WTC11 (cell line): ENCODE results near the gene VDR. TPM values are rescaled to one million over a fixed set of nuclear protein-coding genes. Genes with fewer than 3 reads are reported as not detected.
A peak's percentile ranks its signal among the peaks of the same experiment; 100 is the strongest.

Experiments
- ATAC-seq: fragments of 200-7000 bp; cut with Tn5 transposase; 2 replicates; pipeline ENCODE4 v1.10.0; 2021; ENCODE audit warnings: mild to moderate bottlenecking, moderate library complexity
- CTCF ChIA-PET: fragments of 300-600 bp; sonication (Branson Sonifier 250); formaldehyde crosslinking; loops from one replicate; lab custom pipeline; 2021; ENCODE audit warnings: antibody characterized with exemption; lab: Charles Lee
- POLR2A ChIA-PET: fragments of 350-600 bp; sonication (Branson Sonifier 250); formaldehyde crosslinking; loops from one replicate; lab custom pipeline; 2021; ENCODE audit warnings: antibody characterized with exemption; lab: Charles Lee
- DNase-seq: peaks from one replicate; pipeline ENCODE4 v3.0.0; 2021; ENCODE audit warnings: low spot score
- H3K27ac Mint-ChIP-seq: 2 replicates; pipeline ENCODE4 v1.8.0; 2021; ENCODE audit warnings: mixed read lengths
- H3K27me3 Mint-ChIP-seq: 2 replicates; pipeline ENCODE4 v1.8.0; 2021; ENCODE audit warnings: low read depth, mild to moderate bottlenecking, moderate library complexity, mixed read lengths
- H3K36me3 Mint-ChIP-seq: 2 replicates; pipeline ENCODE4 v1.8.0; 2021; ENCODE audit warnings: mixed read lengths
- H3K4me1 Mint-ChIP-seq: 2 replicates; pipeline ENCODE4 v1.8.0; 2022; ENCODE audit warnings: mixed read lengths
- H3K4me3 Mint-ChIP-seq: 2 replicates; pipeline ENCODE4 v1.8.0; 2021; ENCODE audit warnings: mild to moderate bottlenecking, moderate library complexity, mixed read lengths
- H3K9me3 Mint-ChIP-seq: 2 replicates; pipeline ENCODE4 v1.8.0; 2021; ENCODE audit warnings: mixed read lengths
- HMGA2 ChIP-seq: fragments of 250-450 bp; sonication (Bioruptor Pico); IDR thresholded peaks from 2 replicates; pipeline ENCODE4 v1.4.0; 2021; ENCODE audit warnings: mild to moderate bottlenecking, moderate library complexity
- MAX ChIP-seq: sonication (generic); formaldehyde crosslinking; IDR thresholded peaks from 2 replicates; pipeline ENCODE4 v1.8.0; 2022; ENCODE audit warnings: mild to moderate bottlenecking, missing genetic modification reagents
- NR1H2 ChIP-seq: sonication (generic); formaldehyde crosslinking; IDR thresholded peaks from 2 replicates; pipeline ENCODE4 v1.9.0; 2021; ENCODE audit warnings: mild to moderate bottlenecking, moderate library complexity, missing genetic modification reagents
- PREB ChIP-seq: sonication (generic); formaldehyde crosslinking; IDR thresholded peaks from 2 replicates; pipeline ENCODE4 v1.8.1; 2022; ENCODE audit warnings: mild to moderate bottlenecking, missing genetic modification reagents, moderate library complexity, borderline replicate concordance
- SP1 ChIP-seq: sonication (generic); formaldehyde crosslinking; conservative IDR thresholded peaks from 2 replicates; pipeline ENCODE4 v1.8.1; 2022; ENCODE audit warnings: missing genetic modification reagents
- ZNF138 ChIP-seq: sonication (generic); formaldehyde crosslinking; conservative IDR thresholded peaks from 2 replicates; pipeline ENCODE4 v1.8.1; 2022; ENCODE audit warnings: mild to moderate bottlenecking, moderate library complexity, missing genetic modification reagents
- ZNF219 ChIP-seq: sonication (generic); formaldehyde crosslinking; IDR thresholded peaks from 2 replicates; pipeline ENCODE4 v1.8.0; 2023; ENCODE audit warnings: missing genetic modification reagents, mild to moderate bottlenecking, borderline replicate concordance
- ZNF232 ChIP-seq: sonication (generic); formaldehyde crosslinking; IDR thresholded peaks from 2 replicates; pipeline ENCODE4 v1.8.0; 2022; ENCODE audit warnings: mild to moderate bottlenecking, missing genetic modification reagents
- total RNA-seq: library from RNA; stranded (reverse); gene quantifications from 3 replicates; pipeline ENCODE4 v1.2.3, GENCODE V29; 2021

VDR gene
- total RNA-seq, 1 experiment from 2014 or later: 1.3 TPM

- H3K4me3 Mint-ChIP-seq: no peak overlapping the region
- ChIA-PET POLR2A (no interaction called here), CTCF (interaction anchor here (4.2 to 14.9 kb wide), 2 partner anchors 44 to 46 kb away, joined by 36 to 408 read pairs; no protein-coding TSS in a partner anchor)
- H3K27ac Mint-ChIP-seq: peak overlapping the region; percentile 72; the same call in 1 of the 2 replicates
- H3K27me3 Mint-ChIP-seq: no peaks in the 10 kb centered on the region
- peaks cover 44% of the 10 kb centered on the region for H3K36me3 Mint-ChIP-seq
- no peak for TF ChIP-seq MAX (CRISPR knock-in tag)
- no peak for TF ChIP-seq ZNF138 (CRISPR knock-in tag)
- TF ChIP-seq NR1H2: no peak
- TF ChIP-seq PREB (CRISPR knock-in tag): no peak
- no peak for TF ChIP-seq SP1 (CRISPR knock-in tag)
- TF ChIP-seq HMGA2: no peak
- no peak for TF ChIP-seq ZNF219
- no peak for TF ChIP-seq ZNF232 (CRISPR knock-in tag)
- H3K4me1 Mint-ChIP-seq: no peaks in the 10 kb centered on the region
- DNase-seq (no peak), ATAC-seq (no peak)
- no peaks in the 10 kb centered on the region for H3K9me3 Mint-ChIP-seq
Observed at GRCh38 chr12:47791874-47792273, 112.9 kb downstream of the VDR start.

Other genes starting within 250 kb of the VDR start
- 34.4 to 44.3 TPM (median 40.6 TPM) in 3 replicates for gene RPAP3, start 199.0 kb downstream of the VDR start, total RNA-seq
- gene ENDOU, start 179.5 kb downstream of the VDR start, total RNA-seq: not detected in 3 replicates
- 9.0 to 13.3 TPM (median 9.7 TPM) in 3 replicates for gene RAPGEF3, start 146.1 kb downstream of the VDR start, total RNA-seq
- gene SLC48A1, start 131.8 kb downstream of the VDR start, total RNA-seq: 13.5 to 16.8 TPM (median 13.8 TPM) in 3 replicates
- 89.9 to 111 TPM (median 94.7 TPM) in 3 replicates for gene HDAC7, start 85.1 kb downstream of the VDR start, total RNA-seq
- 48.3 to 50.8 TPM (median 49.1 TPM) in 3 replicates for gene TMEM106C, start 58.6 kb upstream of the VDR start, total RNA-seq
- 18.2 to 24.3 TPM (median 20.9 TPM) in 3 replicates for gene COL2A1, start 99.5 kb upstream of the VDR start, total RNA-seq
- 20.4 to 23.3 TPM (median 21.3 TPM) in 3 replicates for gene SENP1, start 201.1 kb upstream of the VDR start, total RNA-seq
- 99.3 to 109 TPM (median 108 TPM) in 3 replicates for gene PFKM, start 214.4 kb upstream of the VDR start, total RNA-seq